ENCODE results near the gene SLC35G1. TPM values are rescaled to one million over a fixed set of nuclear protein-coding genes. Genes with fewer than 3 reads are reported as not detected.
A peak's percentile ranks its signal among the peaks of the same experiment; 100 is the strongest.

Gene SLC35G1
- total and polyA plus RNA-seq, 4 donors, result 2.2 to 7.6 (median 3.2) TPM

DNA sequence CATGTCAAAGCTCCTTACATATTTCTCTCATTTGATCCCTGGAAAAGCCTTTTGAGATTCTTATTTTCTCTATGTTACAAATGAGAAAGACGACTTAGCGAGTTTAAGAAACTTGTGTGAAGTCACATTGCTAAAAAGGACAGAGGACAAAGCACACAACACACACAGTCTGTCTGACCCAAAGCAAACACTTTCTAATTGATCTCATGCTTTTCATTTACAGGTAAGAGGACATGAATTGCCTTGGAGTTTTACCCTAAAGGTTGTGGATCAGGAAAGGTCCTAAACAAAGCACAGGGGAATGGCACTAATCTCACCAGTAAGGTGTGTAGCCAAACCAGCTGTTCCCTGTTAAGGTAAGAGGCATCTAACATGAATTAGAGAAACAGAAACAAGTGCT is 18.7 kb downstream of the SLC35G1 start:
- H3K27ac ChIP-seq (ENCODE audit: low read depth in 1 of 2, low read length in 2 of 2), result peak overlapping the region; percentile 4 to 20
- 54% methylated on average over 2 of the region's 2 CpGs for WGBS

DNA sequence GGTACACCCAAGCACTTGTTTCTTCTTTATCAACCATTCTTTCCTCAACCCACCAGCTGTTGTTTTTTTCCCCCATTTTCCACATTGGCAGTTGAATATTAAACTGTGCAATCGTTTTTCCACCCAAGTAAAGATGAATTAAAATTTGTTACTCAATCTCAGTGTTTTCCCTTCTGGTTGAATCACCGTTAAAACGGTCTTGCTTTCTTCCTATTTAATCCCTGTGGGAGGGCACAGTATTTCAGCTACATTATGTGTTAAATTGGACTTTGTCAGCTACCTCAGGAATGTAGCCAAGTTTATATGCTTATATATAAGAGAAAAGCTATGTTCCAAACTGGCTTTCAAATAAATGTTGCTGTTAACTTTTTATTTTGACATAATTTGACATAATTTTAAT is 19.9 kb downstream of the SLC35G1 start:
- no peaks in the 10 kb centered on the region for H3K27me3 ChIP-seq (ENCODE audit: control insufficient read depth in 4 of 4, insufficient read depth in 4 of 4, low read length in 3 of 4)
- TF ChIP-seq HNF4A (conservative IDR thresholded peaks at IDR 0.05) (peak; percentile 6 to 27), FOXA2 (IDR thresholded peaks at IDR 0.05) (no peak), YY1 (IDR thresholded peaks at IDR 0.05) (peak; percentile 13), RXRA (IDR thresholded peaks at IDR 0.05) (no peak)
- TF ChIP-seq, protein P1, sequence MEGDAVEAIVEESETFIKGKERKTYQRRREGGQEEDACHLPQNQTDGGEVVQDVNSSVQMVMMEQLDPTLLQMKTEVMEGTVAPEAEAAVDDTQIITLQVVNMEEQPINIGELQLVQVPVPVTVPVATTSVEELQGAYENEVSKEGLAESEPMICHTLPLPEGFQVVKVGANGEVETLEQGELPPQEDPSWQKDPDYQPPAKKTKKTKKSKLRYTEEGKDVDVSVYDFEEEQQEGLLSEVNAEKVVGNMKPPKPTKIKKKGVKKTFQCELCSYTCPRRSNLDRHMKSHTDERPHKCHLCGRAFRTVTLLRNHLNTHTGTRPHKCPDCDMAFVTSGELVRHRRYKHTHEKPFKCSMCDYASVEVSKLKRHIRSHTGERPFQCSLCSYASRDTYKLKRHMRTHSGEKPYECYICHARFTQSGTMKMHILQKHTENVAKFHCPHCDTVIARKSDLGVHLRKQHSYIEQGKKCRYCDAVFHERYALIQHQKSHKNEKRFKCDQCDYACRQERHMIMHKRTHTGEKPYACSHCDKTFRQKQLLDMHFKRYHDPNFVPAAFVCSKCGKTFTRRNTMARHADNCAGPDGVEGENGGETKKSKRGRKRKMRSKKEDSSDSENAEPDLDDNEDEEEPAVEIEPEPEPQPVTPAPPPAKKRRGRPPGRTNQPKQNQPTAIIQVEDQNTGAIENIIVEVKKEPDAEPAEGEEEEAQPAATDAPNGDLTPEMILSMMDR (IDR thresholded peaks at IDR 0.05; ENCODE audit: low read depth, low read length, missing input control), result no peak
- H3K36me3 ChIP-seq (ENCODE audit: control insufficient read depth in 4 of 4, insufficient read depth in 3 of 4, low read depth in 1 of 4, low read length in 3 of 4), result no peaks in the 10 kb centered on the region
- no peak overlapping the region for H3K4me3 ChIP-seq (ENCODE audit: low read depth in 1 of 3, low read length in 3 of 3)
- WGBS, result 36% methylated on average over 3 of the region's 3 CpGs
- DNase-seq (ENCODE audit: low spot score), result no peak
- peaks cover 0 to 23% (median 15%) of the 10 kb centered on the region in 4 donors for H3K4me1 ChIP-seq (ENCODE audit: control insufficient read depth in 4 of 4, insufficient read depth in 4 of 4, low read length in 3 of 4)
- no peak overlapping the region for H3K9ac ChIP-seq (ENCODE audit: low read depth in 1 of 2, low read length in 2 of 2)
- no peaks in the 10 kb centered on the region for H3K9me3 ChIP-seq (ENCODE audit: control insufficient read depth in 4 of 4, low read length in 3 of 4)
- H3K27ac ChIP-seq (ENCODE audit: low read depth in 1 of 2, low read length in 2 of 2), result no peak overlapping the region

More for the DNA sequence above, 18.7 kb downstream of the SLC35G1 start:
- Histone ChIP-seq H3K36me3 (ENCODE audit: control insufficient read depth in 4 of 4, insufficient read depth in 3 of 4, low read depth in 1 of 4, low read length in 3 of 4) (no peaks in the 10 kb centered on the region), H3K9ac (ENCODE audit: low read depth in 1 of 2, low read length in 2 of 2) (no peak overlapping the region), H3K4me1 (ENCODE audit: control insufficient read depth in 4 of 4, insufficient read depth in 4 of 4, low read length in 3 of 4) (peaks cover 0 to 23% (median 15%) of the 10 kb centered on the region in 4 donors), H3K9me3 (ENCODE audit: control insufficient read depth in 4 of 4, low read length in 3 of 4) (no peaks in the 10 kb centered on the region), H3K4me3 (ENCODE audit: low read depth in 1 of 3, low read length in 3 of 3) (no peak overlapping the region), H3K27me3 (ENCODE audit: control insufficient read depth in 4 of 4, insufficient read depth in 4 of 4, low read length in 3 of 4) (no peaks in the 10 kb centered on the region)
- no peak for DNase-seq (ENCODE audit: low spot score)
- peak in 1 of 2 donors; percentile 61 for TF ChIP-seq HNF4A (conservative IDR thresholded peaks at IDR 0.05)
- peak in 1 of 2 donors; percentile 42 for TF ChIP-seq RXRA (IDR thresholded peaks at IDR 0.05)
- peak; percentile 31 for TF ChIP-seq YY1 (IDR thresholded peaks at IDR 0.05)
- TF ChIP-seq, protein P1 (IDR thresholded peaks at IDR 0.05; ENCODE audit: low read depth, low read length, missing input control), result no peak

DNA sequence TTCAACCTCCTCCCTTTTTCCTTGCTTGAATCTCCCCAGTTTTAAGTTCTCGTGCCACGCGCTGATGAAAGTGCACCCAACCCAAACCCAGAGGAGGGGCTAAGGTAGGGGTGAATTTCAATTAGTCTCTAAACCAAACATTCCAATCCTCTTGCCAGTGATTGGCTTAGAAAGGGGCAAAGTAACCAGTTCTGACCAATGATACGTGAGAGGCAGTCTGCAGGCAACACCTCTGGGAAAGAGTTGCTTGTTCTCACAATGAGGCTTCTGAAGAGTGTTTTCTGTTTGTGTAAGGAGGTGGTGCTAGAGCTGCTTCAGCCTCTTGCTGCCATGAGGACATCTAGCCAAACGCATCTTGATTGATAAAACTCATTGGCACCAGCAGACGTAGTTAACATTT is 21.8 kb downstream of the SLC35G1 start:
- H3K9me3 ChIP-seq (ENCODE audit: control insufficient read depth in 4 of 4, low read length in 3 of 4), result no peaks in the 10 kb centered on the region
- no peak overlapping the region for H3K27ac ChIP-seq (ENCODE audit: low read depth in 1 of 2, low read length in 2 of 2)
- 86% methylated on average over 6 of the region's 6 CpGs for WGBS
- no peaks in the 10 kb centered on the region for H3K27me3 ChIP-seq (ENCODE audit: control insufficient read depth in 4 of 4, insufficient read depth in 4 of 4, low read length in 3 of 4)
- no peak overlapping the region for H3K4me3 ChIP-seq (ENCODE audit: low read depth in 1 of 3, low read length in 3 of 3)
- no peak overlapping the region for H3K9ac ChIP-seq (ENCODE audit: low read depth in 1 of 2, low read length in 2 of 2)
- no peak for DNase-seq (ENCODE audit: low spot score)
- H3K4me1 ChIP-seq (ENCODE audit: control insufficient read depth in 4 of 4, insufficient read depth in 4 of 4, low read length in 3 of 4), result peaks cover 0 to 23% (median 15%) of the 10 kb centered on the region in 4 donors
- no peak for TF ChIP-seq JUND (IDR thresholded peaks at IDR 0.05)
- TF ChIP-seq, protein P2, sequence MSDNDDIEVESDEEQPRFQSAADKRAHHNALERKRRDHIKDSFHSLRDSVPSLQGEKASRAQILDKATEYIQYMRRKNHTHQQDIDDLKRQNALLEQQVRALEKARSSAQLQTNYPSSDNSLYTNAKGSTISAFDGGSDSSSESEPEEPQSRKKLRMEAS (IDR thresholded peaks at IDR 0.05), result no peak
- no peak for TF ChIP-seq TAF1 (conservative IDR thresholded peaks at IDR 0.05)
- TF ChIP-seq HNF4A (conservative IDR thresholded peaks at IDR 0.05), result no peak
- TF ChIP-seq YY1 (IDR thresholded peaks at IDR 0.05), result no peak
- TF ChIP-seq HNF4G (IDR thresholded peaks at IDR 0.05), result no peak
- TF ChIP-seq NR2F2 (IDR thresholded peaks at IDR 0.05), result no peak
- no peak for TF ChIP-seq RAD21 (IDR thresholded peaks at IDR 0.05)
- TF ChIP-seq EGR1 (IDR thresholded peaks at IDR 0.05; ENCODE audit: low read depth in 2 of 2), result no peak
- TF ChIP-seq FOXA1 (IDR thresholded peaks at IDR 0.05), result no peak
- TF ChIP-seq, protein P3, sequence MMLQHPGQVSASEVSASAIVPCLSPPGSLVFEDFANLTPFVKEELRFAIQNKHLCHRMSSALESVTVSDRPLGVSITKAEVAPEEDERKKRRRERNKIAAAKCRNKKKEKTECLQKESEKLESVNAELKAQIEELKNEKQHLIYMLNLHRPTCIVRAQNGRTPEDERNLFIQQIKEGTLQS (IDR thresholded peaks at IDR 0.05), result no peak
- TF ChIP-seq, protein P4, sequence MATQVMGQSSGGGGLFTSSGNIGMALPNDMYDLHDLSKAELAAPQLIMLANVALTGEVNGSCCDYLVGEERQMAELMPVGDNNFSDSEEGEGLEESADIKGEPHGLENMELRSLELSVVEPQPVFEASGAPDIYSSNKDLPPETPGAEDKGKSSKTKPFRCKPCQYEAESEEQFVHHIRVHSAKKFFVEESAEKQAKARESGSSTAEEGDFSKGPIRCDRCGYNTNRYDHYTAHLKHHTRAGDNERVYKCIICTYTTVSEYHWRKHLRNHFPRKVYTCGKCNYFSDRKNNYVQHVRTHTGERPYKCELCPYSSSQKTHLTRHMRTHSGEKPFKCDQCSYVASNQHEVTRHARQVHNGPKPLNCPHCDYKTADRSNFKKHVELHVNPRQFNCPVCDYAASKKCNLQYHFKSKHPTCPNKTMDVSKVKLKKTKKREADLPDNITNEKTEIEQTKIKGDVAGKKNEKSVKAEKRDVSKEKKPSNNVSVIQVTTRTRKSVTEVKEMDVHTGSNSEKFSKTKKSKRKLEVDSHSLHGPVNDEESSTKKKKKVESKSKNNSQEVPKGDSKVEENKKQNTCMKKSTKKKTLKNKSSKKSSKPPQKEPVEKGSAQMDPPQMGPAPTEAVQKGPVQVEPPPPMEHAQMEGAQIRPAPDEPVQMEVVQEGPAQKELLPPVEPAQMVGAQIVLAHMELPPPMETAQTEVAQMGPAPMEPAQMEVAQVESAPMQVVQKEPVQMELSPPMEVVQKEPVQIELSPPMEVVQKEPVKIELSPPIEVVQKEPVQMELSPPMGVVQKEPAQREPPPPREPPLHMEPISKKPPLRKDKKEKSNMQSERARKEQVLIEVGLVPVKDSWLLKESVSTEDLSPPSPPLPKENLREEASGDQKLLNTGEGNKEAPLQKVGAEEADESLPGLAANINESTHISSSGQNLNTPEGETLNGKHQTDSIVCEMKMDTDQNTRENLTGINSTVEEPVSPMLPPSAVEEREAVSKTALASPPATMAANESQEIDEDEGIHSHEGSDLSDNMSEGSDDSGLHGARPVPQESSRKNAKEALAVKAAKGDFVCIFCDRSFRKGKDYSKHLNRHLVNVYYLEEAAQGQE (IDR thresholded peaks at IDR 0.05), result no peak
- no peaks in the 10 kb centered on the region for H3K36me3 ChIP-seq (ENCODE audit: control insufficient read depth in 4 of 4, insufficient read depth in 3 of 4, low read depth in 1 of 4, low read length in 3 of 4)

All from liver (tissue), 9 donors.